ENCODE results near the gene AMY1B.
"Not testable (repeated sequence)": the region's sequence is repeated elsewhere in the genome, so short reads cannot be mapped to it uniquely, and the experiment has no call there.

Gene AMY1B

GRCh38 chr1:103696110-103696509 is at the start of gene AMY1B:
Gene AMY1B, minus strand, starts transcription at chr1:103696210. Its CDS starts 571 bp downstream, at chr1:103695639.
- FAIRE-seq: not testable (repeated sequence)

- FAIRE-seq: not testable (repeated sequence)
Measured at GRCh38 chr1:103745040-103745439, 49.0 kb upstream of the AMY1B start.

- not testable (repeated sequence) for FAIRE-seq
Measured at GRCh38 chr1:103744449-103744848, 48.4 kb upstream of the AMY1B start.

GRCh38 chr1:103738031-103738430 is 42.0 kb upstream of the AMY1B start:
- FAIRE-seq: not testable (repeated sequence)

- not testable (repeated sequence) for FAIRE-seq
Measured at GRCh38 chr1:103735334-103735733, 39.3 kb upstream of the AMY1B start.

GRCh38 chr1:103721473-103721872 is 25.5 kb upstream of the AMY1B start:
- FAIRE-seq: not testable (repeated sequence)

- not testable (repeated sequence) for FAIRE-seq
Measured at GRCh38 chr1:103717404-103717803, 21.4 kb upstream of the AMY1B start.

- not testable (repeated sequence) for FAIRE-seq
Measured at GRCh38 chr1:103710381-103710780, 14.4 kb upstream of the AMY1B start.

- FAIRE-seq: not testable (repeated sequence)
Measured at GRCh38 chr1:103707670-103708069, 11.7 kb upstream of the AMY1B start.

GRCh38 chr1:103701256-103701655 is 5.2 kb upstream of the AMY1B start:
- not testable (repeated sequence) for FAIRE-seq

- FAIRE-seq: not testable (repeated sequence)
Measured at GRCh38 chr1:103700669-103701068, 4.7 kb upstream of the AMY1B start.

- FAIRE-seq: not testable (repeated sequence)
Measured at GRCh38 chr1:103697430-103697829, 1.4 kb upstream of the AMY1B start.

- FAIRE-seq: not testable (repeated sequence)
Measured at GRCh38 chr1:103676335-103676734, 19.7 kb downstream of the AMY1B start.

GRCh38 chr1:103655460-103655859 is 40.5 kb downstream of the AMY1B start, which contains the start of gene AMY1A:
Gene AMY1A, plus strand, starts transcription at chr1:103655760. Its CDS starts 571 bp downstream, at chr1:103656331.
- not testable (repeated sequence) for FAIRE-seq

- not testable (repeated sequence) for FAIRE-seq
Measured at GRCh38 chr1:103654133-103654532, 41.9 kb downstream of the AMY1B start.

- not testable (repeated sequence) for FAIRE-seq
Measured at GRCh38 chr1:103650889-103651288, 45.1 kb downstream of the AMY1B start.

GRCh38 chr1:103650305-103650704 is 45.7 kb downstream of the AMY1B start:
- FAIRE-seq: not testable (repeated sequence)

- FAIRE-seq: not testable (repeated sequence)
Measured at GRCh38 chr1:103643908-103644307, 52.1 kb downstream of the AMY1B start.

GRCh38 chr1:103641194-103641593 is 54.8 kb downstream of the AMY1B start:
- not testable (repeated sequence) for FAIRE-seq

Data from A204.1 (cell line).